Kidney (tissue), 14 donors: Measurements from ENCODE around the gene AICDA. TPM values are rescaled to one million over a fixed set of nuclear protein-coding genes. Genes with fewer than 3 reads are reported as not detected.

Experiments
- DNase-seq, 5 donors: peaks; one replicate each; pipeline ENCODE4 v3.0.0-alpha.2; 2013 to 2020
- FAIRE-seq: peaks from 2 replicates; lab custom pipeline; 2012; peaks lifted over from hg19 to GRCh38; lab: Jason Lieb, UNC
- H3K27ac ChIP-seq, 2 donors: one replicate each; pipeline ENCODE4 v1.7.0; 2013; ENCODE audit warnings: low read depth in 2 of 2, low read length in 2 of 2, inconsistent platforms in 1 of 2
- H3K27me3 ChIP-seq: one replicate; pipeline ENCODE4 v1.7.1; 2013; ENCODE audit warnings: low read length, inconsistent platforms; ENCODE audit not compliant: control insufficient read depth, insufficient read depth
- H3K36me3 ChIP-seq, 3 donors: one replicate each; pipeline versions ENCODE4 v1.7.0 to v1.7.1; 2013; ENCODE audit warnings: low read length in 3 of 3, control low read depth in 1 of 3, inconsistent platforms in 1 of 3; ENCODE audit not compliant: insufficient read depth in 3 of 3, control insufficient read depth in 2 of 3
- H3K4me1 ChIP-seq, 3 donors: one replicate each; pipeline versions ENCODE4 v1.7.0 to v1.7.1; 2013; ENCODE audit warnings: low read length in 3 of 3, inconsistent platforms in 1 of 3, low read depth in 1 of 3; ENCODE audit not compliant: control insufficient read depth in 2 of 3, insufficient read depth in 2 of 3
- H3K4me3 ChIP-seq, 3 donors: one replicate each; pipeline versions ENCODE4 v1.7.0 to v1.8.1; 2013; ENCODE audit warnings: low read length in 3 of 3, control low read depth in 1 of 3, inconsistent platforms in 1 of 3
- H3K9ac ChIP-seq, 3 donors: one replicate each; pipeline versions ENCODE4 v1.7.0 to v1.7.1; 2013; ENCODE audit warnings: low read length in 3 of 3, control low read depth in 1 of 3, inconsistent platforms in 1 of 3
- H3K9me3 ChIP-seq, 3 donors: one replicate each; pipeline versions ENCODE4 v1.7.0 to v1.7.1; 2013; ENCODE audit warnings: low read length in 3 of 3, control low read depth in 1 of 3, inconsistent platforms in 1 of 3; ENCODE audit not compliant: control insufficient read depth in 2 of 3, insufficient read depth in 1 of 3
- CTCF ChIP-seq: IDR thresholded peaks from 3 replicates; pipeline ENCODE4 v1.5.1; 2012; ENCODE audit warnings: mild to moderate bottlenecking, moderate library complexity, borderline replicate concordance; ENCODE audit not compliant: insufficient read depth; ENCODE audit errors: extremely low read depth
- intact Hi-C: fragments of 100-400 bp; cut with DNase I; formaldehyde crosslinking; loops from one replicate; pipeline ENCODE4 v1.11.1; 2022
- polyA plus RNA-seq: library from polyadenylated mRNA; stranded (reverse); fragments of 350-450 nt; fragmentation: Illumina TruSeq; extraction: RNeasy Lipid Tissue Mini Kit (QIAGEN cat#74804); gene quantifications from one replicate; pipeline ENCODE4 v1.2.3, GENCODE V29; 2014; ENCODE audit warnings: low read depth, low replicate concordance; ENCODE audit not compliant: insufficient read depth
- total RNA-seq: library from RNA; stranded (reverse); fragmentation: NEBNext Ultra II Directional; extraction: Animal tissue kit (Norgen Biotek cat#: 25700); gene quantifications from one replicate; pipeline ENCODE4 v1.2.1, GENCODE V29; 2021
- donor health status: control.
- donor health status: control.
- donor health status: control.
- donor health status: control.
- donor health status: control.
- donor health status: DM: yes; HTN: yes; CAD: no.
- donor health status: Normal renal cell carcinoma (clear cell type).

Gene AICDA
- total and polyA plus RNA-seq, 2 donors from 2014 or later, result not detected

- H3K27ac ChIP-seq, result no peak overlapping the region
- H3K9ac ChIP-seq, result no peak overlapping the region
- H3K27me3 ChIP-seq, result no peaks in the 10 kb centered on the region
- DNase-seq (no peak), FAIRE-seq (no peak)
- intact Hi-C loops, result no loop called here
- no peak for TF ChIP-seq CTCF
- H3K4me3 ChIP-seq, result no peak overlapping the region
- H3K36me3 ChIP-seq, result no peaks in the 10 kb centered on the region
- H3K9me3 ChIP-seq, result no peaks in the 10 kb centered on the region
- no peaks in the 10 kb centered on the region for H3K4me1 ChIP-seq
Measured at GRCh38 chr12:8596561-8596960, 16.1 kb downstream of the AICDA start.

- DNase-seq (no peak), FAIRE-seq (no peak)
- Histone ChIP-seq H3K4me3 (no peak overlapping the region), H3K4me1 (no peaks in the 10 kb centered on the region), H3K27me3 (no peaks in the 10 kb centered on the region), H3K9ac (no peak overlapping the region), H3K9me3 (no peaks in the 10 kb centered on the region), H3K27ac (no peak overlapping the region), H3K36me3 (no peaks in the 10 kb centered on the region)
- no peak for TF ChIP-seq CTCF
- intact Hi-C loops, result no loop called here
Measured at GRCh38 chr12:8594072-8594471, 18.6 kb downstream of the AICDA start.

GRCh38 chr12:8593246-8593645, 19.4 kb downstream of the AICDA start:
- no peak for TF ChIP-seq CTCF
- Histone ChIP-seq H3K9me3 (no peaks in the 10 kb centered on the region), H3K4me1 (no peaks in the 10 kb centered on the region), H3K27ac (no peak overlapping the region), H3K4me3 (no peak overlapping the region), H3K27me3 (no peaks in the 10 kb centered on the region), H3K9ac (no peak overlapping the region), H3K36me3 (no peaks in the 10 kb centered on the region)
- DNase-seq (no peak), FAIRE-seq (no peak)
- intact Hi-C loops, result no loop called here
